ENCODE measurements around the gene OSMR.

DNA sequence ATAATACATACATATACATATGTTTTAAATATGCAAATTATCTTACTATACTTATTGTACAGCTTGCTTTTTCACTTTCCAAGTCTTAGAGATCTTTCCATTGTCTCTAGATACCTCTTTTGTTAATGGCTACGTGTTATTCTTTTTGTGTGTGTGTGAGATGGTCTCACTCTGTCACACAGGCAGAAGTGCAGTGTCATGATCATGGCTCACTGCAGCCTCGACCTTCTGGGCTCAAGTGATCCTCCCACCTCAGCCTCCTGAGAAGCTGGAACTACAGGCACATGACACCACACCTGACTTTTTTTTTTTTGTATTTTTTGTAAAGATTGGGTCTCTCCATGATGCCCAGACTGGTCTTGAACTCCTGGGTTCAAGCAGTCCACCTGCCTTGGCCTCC lies 2.8 kb downstream of the OSMR start:
- TF ChIP-seq, protein P1, sequence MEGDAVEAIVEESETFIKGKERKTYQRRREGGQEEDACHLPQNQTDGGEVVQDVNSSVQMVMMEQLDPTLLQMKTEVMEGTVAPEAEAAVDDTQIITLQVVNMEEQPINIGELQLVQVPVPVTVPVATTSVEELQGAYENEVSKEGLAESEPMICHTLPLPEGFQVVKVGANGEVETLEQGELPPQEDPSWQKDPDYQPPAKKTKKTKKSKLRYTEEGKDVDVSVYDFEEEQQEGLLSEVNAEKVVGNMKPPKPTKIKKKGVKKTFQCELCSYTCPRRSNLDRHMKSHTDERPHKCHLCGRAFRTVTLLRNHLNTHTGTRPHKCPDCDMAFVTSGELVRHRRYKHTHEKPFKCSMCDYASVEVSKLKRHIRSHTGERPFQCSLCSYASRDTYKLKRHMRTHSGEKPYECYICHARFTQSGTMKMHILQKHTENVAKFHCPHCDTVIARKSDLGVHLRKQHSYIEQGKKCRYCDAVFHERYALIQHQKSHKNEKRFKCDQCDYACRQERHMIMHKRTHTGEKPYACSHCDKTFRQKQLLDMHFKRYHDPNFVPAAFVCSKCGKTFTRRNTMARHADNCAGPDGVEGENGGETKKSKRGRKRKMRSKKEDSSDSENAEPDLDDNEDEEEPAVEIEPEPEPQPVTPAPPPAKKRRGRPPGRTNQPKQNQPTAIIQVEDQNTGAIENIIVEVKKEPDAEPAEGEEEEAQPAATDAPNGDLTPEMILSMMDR (conservative IDR thresholded peaks at IDR 0.05; ENCODE audit: low read length): no peak
- TF ChIP-seq EZH2phosphoT487 (IDR thresholded peaks at IDR 0.05; ENCODE audit: borderline replicate concordance): no peak

All from Loucy (cell line).